Right lobe of liver (tissue), 6 donors: ENCODE data around the gene KRTAP12-1. TPM values are rescaled to one million over a fixed set of nuclear protein-coding genes. Genes with fewer than 3 reads are reported as not detected.
"Not testable (repeated sequence)": the region's sequence is repeated elsewhere in the genome, so short reads cannot be mapped to it uniquely, and the experiment has no call there.

Experiments used
- ATAC-seq, 4 donors: fragments of 200-7000 bp; cut with Tn5 transposase; one replicate each; pipeline ENCODE4 v1.9.1; 2020; ENCODE audit warnings: mild to moderate bottlenecking in 4 of 4, moderate library complexity in 4 of 4
- DNase-seq, 3 donors: peaks; one replicate each; pipeline ENCODE4 v3.0.0-alpha.2; 2020
- H3K27ac ChIP-seq, 3 donors: fragments of 200-600 bp; one replicate each; pipeline ENCODE4 v1.8.0; 2022
- H3K27me3 ChIP-seq, 2 donors: fragments of 200-600 bp; one replicate each; pipeline ENCODE4 v1.8.0; 2022
- H3K36me3 ChIP-seq, 4 donors: fragments of 200-600 bp; sonication (generic) in 1 of 4; one replicate each; pipeline versions ENCODE4 v1.5.1 to v1.8.0; 2017 to 2022; ENCODE audit warnings: control low read depth in 1 of 4
- H3K4me1 ChIP-seq, 4 donors: fragments of 200-600 bp; sonication (generic) in 1 of 4; one replicate each; pipeline versions ENCODE4 v1.5.1 to v1.8.0; 2017 to 2022; ENCODE audit warnings: control low read depth in 1 of 4
- H3K4me3 ChIP-seq, 3 donors: fragments of 200-600 bp; one replicate each; pipeline ENCODE4 v1.8.0; 2022
- H3K9me3 ChIP-seq, 4 donors: fragments of 200-600 bp; sonication (generic) in 1 of 4; one replicate each; pipeline versions ENCODE4 v1.5.1 to v1.8.0; 2017 to 2022; ENCODE audit warnings: control low read depth in 1 of 4
- POLR2A ChIP-seq: fragments of 450-650 bp; IDR thresholded peaks from one replicate; pipeline ENCODE4 v1.6.1; 2017; ENCODE audit warnings: antibody characterized with exemption, mild to moderate bottlenecking
- WGBS: methylation state at CpG from one replicate; pipeline ENCODE4 v1.1.6; 2018; ENCODE audit warnings: low coverage, low lambda C conversion rate; ENCODE audit not compliant: insufficient coverage; ENCODE audit errors: missing lambda C conversion rate; 5-methylcytosine and 5-hydroxymethylcytosine counted together
- intact Hi-C, 2 donors: fragments of 100-400 bp; cut with DNase I; formaldehyde crosslinking; loops; one replicate each; pipeline versions ENCODE4 v1.11.2 to v1.14.1; 2022
- total RNA-seq, 6 experiments: library from RNA; depleted of rRNA in 2 of 6; stranded (reverse); fragments of >200 nt in 2 of 6; fragmentation: NEBNext Ultra II Directional in 3 of 6; extraction: Animal tissue kit (Norgen Biotek cat#: 25700) in 3 of 6; gene quantifications; one replicate each; pipeline versions ENCODE4 v1.1.0 to v1.2.4, GENCODE V29; 2016 to 2023
- TF ChIP-seq, protein P1 (sequence below), 4 donors: fragments of 200-600 bp in 3 of 4; fragments of 450-650 bp in 1 of 4; IDR thresholded peaks; one replicate each; pipeline versions ENCODE4 v1.5.1 to v1.8.0; 2016 to 2022; ENCODE audit warnings: antibody characterized with exemption in 4 of 4, mild to moderate bottlenecking in 2 of 4
- donor health status: DM: no; HTN: yes; CAD: no.
- donor health status: DM: no; HTN: no; CAD: no.
- donor health status: DM: no; HTN: no; CAD: no.
- donor health status: DM: no; HTN: yes; CAD: no.
- donor health status: DM: no; HTN: yes; CAD: no.

KRTAP12-1 gene
- total RNA-seq, 6 experiments from 2014 or later = not detected

- DNase-seq (no peak), ATAC-seq (no peak)
- no peaks in the 10 kb centered on the region for H3K4me1 ChIP-seq
- no peaks in the 10 kb centered on the region for H3K27me3 ChIP-seq
- peaks cover 0 to under 1% (median 0%) of the 10 kb centered on the region in 4 donors for H3K9me3 ChIP-seq
- no peak overlapping the region for H3K27ac ChIP-seq
- TF ChIP-seq, protein P1, sequence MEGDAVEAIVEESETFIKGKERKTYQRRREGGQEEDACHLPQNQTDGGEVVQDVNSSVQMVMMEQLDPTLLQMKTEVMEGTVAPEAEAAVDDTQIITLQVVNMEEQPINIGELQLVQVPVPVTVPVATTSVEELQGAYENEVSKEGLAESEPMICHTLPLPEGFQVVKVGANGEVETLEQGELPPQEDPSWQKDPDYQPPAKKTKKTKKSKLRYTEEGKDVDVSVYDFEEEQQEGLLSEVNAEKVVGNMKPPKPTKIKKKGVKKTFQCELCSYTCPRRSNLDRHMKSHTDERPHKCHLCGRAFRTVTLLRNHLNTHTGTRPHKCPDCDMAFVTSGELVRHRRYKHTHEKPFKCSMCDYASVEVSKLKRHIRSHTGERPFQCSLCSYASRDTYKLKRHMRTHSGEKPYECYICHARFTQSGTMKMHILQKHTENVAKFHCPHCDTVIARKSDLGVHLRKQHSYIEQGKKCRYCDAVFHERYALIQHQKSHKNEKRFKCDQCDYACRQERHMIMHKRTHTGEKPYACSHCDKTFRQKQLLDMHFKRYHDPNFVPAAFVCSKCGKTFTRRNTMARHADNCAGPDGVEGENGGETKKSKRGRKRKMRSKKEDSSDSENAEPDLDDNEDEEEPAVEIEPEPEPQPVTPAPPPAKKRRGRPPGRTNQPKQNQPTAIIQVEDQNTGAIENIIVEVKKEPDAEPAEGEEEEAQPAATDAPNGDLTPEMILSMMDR (IDR thresholded peaks at IDR 0.05) = no peak
- no peak for TF ChIP-seq POLR2A
- WGBS = 60% methylated on average over 1 of the region's 12 CpGs
- no peaks in the 10 kb centered on the region for H3K36me3 ChIP-seq
- intact Hi-C loops = no loop called here
- H3K4me3 ChIP-seq = no peak overlapping the region
These were observed 42.7 kb downstream of the KRTAP12-1 start for GRCh38 chr21:44639331-44639655.

GRCh38 chr21:44638506-44639330 lies 43.2 kb downstream of the KRTAP12-1 start:
- H3K4me3 ChIP-seq, H3K27me3 ChIP-seq, H3K4me1 ChIP-seq, DNase-seq, H3K36me3 ChIP-seq, intact Hi-C loops, H3K27ac ChIP-seq, H3K9me3 ChIP-seq: not testable (repeated sequence)
- ATAC-seq = peak in 1 of 4 donors; percentile 10
- WGBS = 65% methylated on average over 9 of the region's 21 CpGs

GRCh38 chr21:44637851-44638348 lies 44.1 kb downstream of the KRTAP12-1 start:
- ATAC-seq, H3K36me3 ChIP-seq, DNase-seq, H3K27me3 ChIP-seq, H3K4me3 ChIP-seq, H3K9me3 ChIP-seq, H3K4me1 ChIP-seq, intact Hi-C loops, H3K27ac ChIP-seq: not testable (repeated sequence)
- 33% methylated on average over 9 of the region's 12 CpGs for WGBS

GRCh38 chr21:44637018-44637850 lies 44.7 kb downstream of the KRTAP12-1 start, which contains the start of gene KRTAP10-10:
Gene KRTAP10-10, plus strand, starts transcription at chr21:44637356. Its CDS starts 62 bp downstream, at chr21:44637418.
- no peaks in the 10 kb centered on the region for H3K36me3 ChIP-seq
- TF ChIP-seq POLR2A = no peak
- TF ChIP-seq, protein P1 (IDR thresholded peaks at IDR 0.05) = no peak
- H3K4me3 ChIP-seq = no peak within 1 kb of the TSS
- DNase-seq (no peak), ATAC-seq (peak in 1 of 4 donors; percentile 18)
- 57% methylated on average over 9 of the region's 21 CpGs for WGBS
- no peaks in the 10 kb centered on the region for H3K4me1 ChIP-seq
- H3K9me3 ChIP-seq = peaks cover 0 to 4% (median 0%) of the 10 kb centered on the region in 4 donors
- H3K27me3 ChIP-seq = no peaks in the 10 kb centered on the region
- intact Hi-C loops = no loop called here
- no peak within 1 kb of the TSS for H3K27ac ChIP-seq

DNA sequence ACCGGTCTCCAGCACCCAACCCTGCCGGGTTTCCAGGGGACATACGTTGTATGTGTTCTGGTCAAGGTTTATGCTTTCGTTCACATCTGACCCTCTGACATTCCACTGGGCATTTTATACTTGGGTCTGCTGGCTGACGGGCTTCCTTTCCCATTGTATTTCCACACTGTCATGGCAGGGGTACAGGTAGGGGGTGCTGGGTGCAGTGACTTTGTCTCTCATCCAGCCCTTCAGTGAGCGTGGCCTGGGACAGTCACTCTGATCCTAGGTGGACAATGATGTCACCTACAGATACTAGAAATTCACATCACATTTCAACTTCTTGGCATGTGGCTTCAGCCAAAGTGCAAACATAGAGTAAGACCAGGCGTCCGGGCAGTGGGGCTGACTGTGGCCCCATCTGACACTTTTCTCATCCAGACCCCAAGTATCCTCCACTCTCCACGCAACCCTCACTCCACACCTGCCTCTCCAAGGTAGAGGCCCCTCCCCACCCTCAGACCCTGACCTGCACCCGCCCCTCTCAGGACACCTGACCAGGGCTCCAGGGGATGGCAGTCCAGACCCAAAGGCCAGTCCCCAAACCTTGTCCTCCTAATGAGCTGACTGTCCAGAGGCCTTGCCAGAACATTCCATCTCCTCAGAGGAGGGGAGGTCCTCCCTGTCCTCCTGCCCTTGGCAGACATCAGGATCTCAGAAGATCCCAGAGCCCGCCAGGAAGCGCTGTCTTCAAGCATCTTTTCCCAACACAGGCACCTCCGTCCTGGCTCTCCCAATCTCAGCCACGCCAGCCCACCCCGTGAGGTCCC lies 45.5 kb downstream of the KRTAP12-1 start:
- TF ChIP-seq, protein P1 (IDR thresholded peaks at IDR 0.05) = no peak
- TF ChIP-seq POLR2A = no peak
- intact Hi-C loops = no loop called here
- no peaks in the 10 kb centered on the region for H3K4me1 ChIP-seq
- H3K4me3 ChIP-seq = no peak overlapping the region
- H3K27me3 ChIP-seq = no peaks in the 10 kb centered on the region
- ATAC-seq = peak in 1 of 4 donors; percentile 27
- 72% methylated on average over 11 of the region's 15 CpGs for WGBS
- no peak for DNase-seq
- peaks cover 0 to 4% (median 0%) of the 10 kb centered on the region in 4 donors for H3K9me3 ChIP-seq
- H3K36me3 ChIP-seq = no peaks in the 10 kb centered on the region
- no peak overlapping the region for H3K27ac ChIP-seq
